T-cell (primary cell): ENCODE data around the gene ERP27. TPM values are rescaled to one million over a fixed set of nuclear protein-coding genes. Genes with fewer than 3 reads are reported as not detected.

Experiments used
- ATAC-seq, 4 experiments: fragments of 200-7000 bp in 3 of 4; fragments of 150-1000 bp in 1 of 4; cut with Tn5 transposase; replicated peaks in 1 of 4; 1 replicate in 3 of 4; 2 replicates in 1 of 4; pipeline ENCODE4 v1.10.0; 2021; ENCODE audit warnings: moderate library complexity in 3 of 4, mild to moderate bottlenecking in 2 of 4, moderate number of reproducible peaks in 1 of 4
- CTCF ChIA-PET, 2 donors: fragments of 300-600 bp; sonication (Branson Sonifier 250); formaldehyde crosslinking; loops; one replicate each; lab custom pipeline; 2022; ENCODE audit warnings: antibody characterized with exemption in 2 of 2; lab: Charles Lee
- POLR2A ChIA-PET, 2 donors: fragments of 300-600 bp; sonication (Branson Sonifier 250); formaldehyde crosslinking; loops; one replicate each; lab custom pipeline; 2022; ENCODE audit warnings: antibody characterized with exemption in 2 of 2; lab: Charles Lee
- DNase-seq, 35 experiments: peaks; one replicate each; pipeline versions ENCODE4 v3.0.0 to v3.0.0-alpha.2; 2013 to 2023
- H3K27ac ChIP-seq: one replicate; pipeline ENCODE4 v1.5.1; 2013; ENCODE audit warnings: low read length
- H3K27me3 ChIP-seq, 2 experiments: replicated peaks in 1 of 2; 1 replicate in 1 of 2; 2 replicates in 1 of 2; pipeline versions ENCODE4 v1.6.1 to v1.7.0; 2013; ENCODE audit warnings: low read length in 1 of 2, mixed read lengths in 1 of 2; ENCODE audit not compliant: control insufficient read depth in 2 of 2, insufficient read depth in 2 of 2; ENCODE audit errors: extremely low read depth in 1 of 2
- H3K36me3 ChIP-seq, 2 donors: 1 replicate in 1 of 2; 2 replicates in 1 of 2; pipeline versions ENCODE4 v1.6.1 to v1.7.0; 2013; ENCODE audit warnings: low read length in 1 of 2; ENCODE audit not compliant: control insufficient read depth in 2 of 2, insufficient read depth in 1 of 2; ENCODE audit errors: extremely low read depth in 1 of 2
- H3K4me1 ChIP-seq, 2 experiments: 1 replicate in 1 of 2; 2 replicates in 1 of 2; pipeline versions ENCODE4 v1.6.1 to v1.7.0; 2013; ENCODE audit warnings: low read length in 2 of 2, mixed read lengths in 1 of 2; ENCODE audit not compliant: insufficient read depth in 2 of 2, control insufficient read depth in 1 of 2; ENCODE audit errors: extremely low read depth in 1 of 2
- H3K4me3 ChIP-seq, 2 donors: 1 replicate in 1 of 2; 2 replicates in 1 of 2; pipeline versions ENCODE4 v1.5.1 to v1.7.0; 2013; ENCODE audit warnings: mild to moderate bottlenecking in 2 of 2, low read length in 1 of 2, moderate library complexity in 1 of 2; ENCODE audit not compliant: control insufficient read depth in 1 of 2; ENCODE audit errors: extremely low read depth in 1 of 2
- H3K9me3 ChIP-seq: 2 replicates; pipeline ENCODE4 v1.7.0; 2013
- H3K27ac Mint-ChIP-seq, 2 donors: one replicate each; pipeline ENCODE4 v1.8.0; 2020 to 2021; ENCODE audit warnings: mild to moderate bottlenecking in 2 of 2, mixed read lengths in 2 of 2
- H3K27me3 Mint-ChIP-seq, 2 donors: one replicate each; pipeline ENCODE4 v1.8.0; 2021 to 2022; ENCODE audit warnings: mixed read lengths in 2 of 2
- H3K36me3 Mint-ChIP-seq: one replicate; pipeline ENCODE4 v1.8.0; 2021; ENCODE audit warnings: mixed read lengths
- H3K4me1 Mint-ChIP-seq, 3 donors: one replicate each; pipeline ENCODE4 v1.8.0; 2020 to 2022; ENCODE audit warnings: mixed read lengths in 3 of 3, mild to moderate bottlenecking in 1 of 3
- H3K4me3 Mint-ChIP-seq, 3 donors: one replicate each; pipeline ENCODE4 v1.8.0; 2020 to 2022; ENCODE audit warnings: mild to moderate bottlenecking in 3 of 3, mixed read lengths in 3 of 3, moderate library complexity in 3 of 3
- H3K9me3 Mint-ChIP-seq, 3 donors: one replicate each; pipeline ENCODE4 v1.8.0; 2020 to 2022; ENCODE audit warnings: mixed read lengths in 3 of 3
- WGBS: methylation state at CpG from one replicate; pipeline ENCODE4 v1.1.5; 2013; ENCODE audit warnings: missing lambda C conversion rate; ENCODE audit not compliant: insufficient coverage; 5-methylcytosine and 5-hydroxymethylcytosine counted together
- total RNA-seq, 35 experiments: library from RNA in 6 of 35; stranded (reverse) in 6 of 35; fragments of 120-200 nt in 1 of 35; gene quantifications; one replicate each; pipeline versions ENCODE4 v1.2.1 to v1.2.4 and lab custom pipeline; 2013 to 2026

ERP27 gene
- total RNA-seq, 5 donors from 2014 or later (not counting 1 experiment from before 2014, with no cell fraction given) = 11.1 to 21.8 (median 14.7) TPM

GRCh38 chr12:14905269-14906004 is 32.9 kb downstream of the ERP27 start:
- no peak overlapping the region for H3K27ac ChIP-seq
- no peak for ATAC-seq
- H3K4me3 ChIP-seq = no peak overlapping the region
- DNase-seq = no peak
- ChIA-PET POLR2A (no interaction called here), CTCF (no interaction called here)
- H3K4me3 Mint-ChIP-seq = no peak overlapping the region
- peaks cover 0 to 7% of the 10 kb centered on the region in 2 donors for H3K36me3 ChIP-seq
- H3K4me1 Mint-ChIP-seq = peaks cover 11 to 26% (median 25%) of the 10 kb centered on the region in 3 donors
- H3K27me3 ChIP-seq = no peaks in the 10 kb centered on the region
- peak overlapping the region; percentile 8 to 13 for H3K27ac Mint-ChIP-seq
- H3K36me3 Mint-ChIP-seq = peaks cover 44% of the 10 kb centered on the region
- H3K4me1 ChIP-seq = no peaks in the 10 kb centered on the region
- H3K27me3 Mint-ChIP-seq = no peaks in the 10 kb centered on the region
- no peaks in the 10 kb centered on the region for H3K9me3 ChIP-seq
- H3K9me3 Mint-ChIP-seq = peaks cover 0 to 3% (median 0%) of the 10 kb centered on the region in 3 donors
- WGBS = no CpG with 5 or more reads among the region's 5 CpGs

GRCh38 chr12:14904854-14905253 is 33.5 kb downstream of the ERP27 start:
- H3K27ac Mint-ChIP-seq = peak overlapping the region; percentile 8 to 13
- H3K4me1 Mint-ChIP-seq = peaks cover 11 to 20% (median 19%) of the 10 kb centered on the region in 3 donors
- WGBS = 89% methylated on average over 4 of the region's 8 CpGs
- H3K36me3 ChIP-seq = peaks cover 0 to 6% of the 10 kb centered on the region in 2 donors
- no peak for DNase-seq
- H3K27me3 ChIP-seq = no peaks in the 10 kb centered on the region
- CTCF ChIA-PET = no interaction called here
- POLR2A ChIA-PET = no interaction called here
- H3K9me3 ChIP-seq = no peaks in the 10 kb centered on the region
- no peak overlapping the region for H3K4me3 Mint-ChIP-seq
- peaks cover 0 to 3% (median 0%) of the 10 kb centered on the region in 3 donors for H3K9me3 Mint-ChIP-seq
- H3K27ac ChIP-seq = no peak overlapping the region
- H3K4me3 ChIP-seq = no peak overlapping the region
- no peak for ATAC-seq
- no peaks in the 10 kb centered on the region for H3K27me3 Mint-ChIP-seq
- H3K36me3 Mint-ChIP-seq = peaks cover 46% of the 10 kb centered on the region
- H3K4me1 ChIP-seq = no peaks in the 10 kb centered on the region

GRCh38 chr12:14903386-14904098 is 34.8 kb downstream of the ERP27 start:
- no peak for ATAC-seq
- Mint-ChIP-seq H3K4me1 (peaks cover 11 to 18% (median 16%) of the 10 kb centered on the region in 3 donors), H3K36me3 (peaks cover 39% of the 10 kb centered on the region), H3K27ac (no peak overlapping the region), H3K27me3 (no peaks in the 10 kb centered on the region), H3K4me3 (no peak overlapping the region), H3K9me3 (peaks cover 0 to 3% (median 0%) of the 10 kb centered on the region in 3 donors)
- H3K9me3 ChIP-seq = no peaks in the 10 kb centered on the region
- POLR2A ChIA-PET = interaction anchor here in 1 of 2 donors (0.5 kb wide), 1 partner anchor 177 kb away, joined by 3 read pairs; no protein-coding TSS in a partner anchor
- H3K36me3 ChIP-seq = no peaks in the 10 kb centered on the region
- H3K27me3 ChIP-seq = no peaks in the 10 kb centered on the region
- H3K4me1 ChIP-seq = no peaks in the 10 kb centered on the region
- CTCF ChIA-PET = no interaction called here
- no peak overlapping the region for H3K27ac ChIP-seq
- H3K4me3 ChIP-seq = no peak overlapping the region
- no peak for DNase-seq
- no CpG with 5 or more reads among the region's 5 CpGs for WGBS

GRCh38 chr12:14902465-14902864 is 35.9 kb downstream of the ERP27 start:
- H3K27me3 ChIP-seq = no peaks in the 10 kb centered on the region
- no CpG with 5 or more reads among the region's 2 CpGs for WGBS
- DNase-seq (no peak), ATAC-seq (no peak)
- ChIA-PET POLR2A (interaction anchor here in 1 of 2 donors (0.6 kb wide), 3 partner anchors 10 to 97 kb away, joined by 3 to 5 read pairs (median 3); no protein-coding TSS in a partner anchor), CTCF (no interaction called here)
- Mint-ChIP-seq H3K4me3 (no peak overlapping the region), H3K36me3 (peaks cover 28% of the 10 kb centered on the region), H3K9me3 (peaks cover 0 to 3% (median 0%) of the 10 kb centered on the region in 3 donors), H3K4me1 (peaks cover 11 to 15% (median 14%) of the 10 kb centered on the region in 3 donors), H3K27me3 (no peaks in the 10 kb centered on the region), H3K27ac (no peak overlapping the region)
- H3K9me3 ChIP-seq = no peaks in the 10 kb centered on the region
- no peaks in the 10 kb centered on the region for H3K36me3 ChIP-seq
- no peak overlapping the region for H3K4me3 ChIP-seq
- H3K27ac ChIP-seq = no peak overlapping the region
- H3K4me1 ChIP-seq = no peaks in the 10 kb centered on the region

GRCh38 chr12:14901228-14901562 is 37.1 kb downstream of the ERP27 start:
- ChIA-PET CTCF (no interaction called here), POLR2A (interaction anchor here in 1 of 2 donors (0.5 kb wide), 1 partner anchor 58 kb away, joined by 3 read pairs; no protein-coding TSS in a partner anchor)
- Histone ChIP-seq H3K4me1 (no peaks in the 10 kb centered on the region), H3K36me3 (no peaks in the 10 kb centered on the region), H3K9me3 (no peaks in the 10 kb centered on the region), H3K27ac (no peak overlapping the region), H3K4me3 (no peak overlapping the region), H3K27me3 (no peaks in the 10 kb centered on the region)
- ATAC-seq (no peak), DNase-seq (no peak)
- H3K9me3 Mint-ChIP-seq = peaks cover 0 to 3% (median 0%) of the 10 kb centered on the region in 3 donors
- peaks cover 20% of the 10 kb centered on the region for H3K36me3 Mint-ChIP-seq
- H3K4me3 Mint-ChIP-seq = no peak overlapping the region
- H3K4me1 Mint-ChIP-seq = peaks cover 11 to 15% (median 14%) of the 10 kb centered on the region in 3 donors
- H3K27me3 Mint-ChIP-seq = no peaks in the 10 kb centered on the region
- no peak overlapping the region for H3K27ac Mint-ChIP-seq
- WGBS = 100% methylated on average over 1 of the region's 1 CpG

GRCh38 chr12:14900521-14901227 is 37.7 kb downstream of the ERP27 start:
- 92% methylated on average over 2 of the region's 5 CpGs for WGBS
- no peak overlapping the region for H3K27ac ChIP-seq
- no peaks in the 10 kb centered on the region for H3K27me3 Mint-ChIP-seq
- CTCF ChIA-PET = interaction anchor here in 1 of 2 donors (1.0 kb wide), 1 partner anchor 10 kb away, joined by 3 read pairs; no protein-coding TSS in a partner anchor
- H3K4me1 ChIP-seq = no peaks in the 10 kb centered on the region
- POLR2A ChIA-PET = interaction anchor here in 1 of 2 donors (0.5 kb wide), 1 partner anchor 59 kb away, joined by 3 read pairs; no protein-coding TSS in a partner anchor
- H3K27ac Mint-ChIP-seq = no peak overlapping the region
- no peaks in the 10 kb centered on the region for H3K27me3 ChIP-seq
- H3K9me3 ChIP-seq = no peaks in the 10 kb centered on the region
- ATAC-seq (no peak), DNase-seq (no peak)
- peaks cover 0 to 3% (median 0%) of the 10 kb centered on the region in 3 donors for H3K9me3 Mint-ChIP-seq
- no peak overlapping the region for H3K4me3 ChIP-seq
- H3K36me3 ChIP-seq = no peaks in the 10 kb centered on the region
- peaks cover 18% of the 10 kb centered on the region for H3K36me3 Mint-ChIP-seq
- peaks cover 11 to 15% (median 14%) of the 10 kb centered on the region in 3 donors for H3K4me1 Mint-ChIP-seq
- H3K4me3 Mint-ChIP-seq = no peak overlapping the region
